ENCODE data around the gene CLIP1.

CLIP1 gene

GRCh38 chr12:122308811-122309210, 113.7 kb downstream of the CLIP1 start:
- DNase-seq (ENCODE audit: low read depth in 1 of 2, low spot score in 1 of 2): no peak
- no peak overlapping the region for H3K27ac ChIP-seq (replicated peaks)
- TF ChIP-seq SPI1 (IDR thresholded peaks at IDR 0.05; ENCODE audit: borderline replicate concordance, low read depth) (no peak), REST (IDR thresholded peaks at IDR 0.05; ENCODE audit: insufficient replicate concordance, low read depth) (no peak), POLR2AphosphoS5 (IDR thresholded peaks at IDR 0.05; ENCODE audit: low read depth) (no peak), CTCF (IDR thresholded peaks at IDR 0.05; ENCODE audit: insufficient read depth, low read length) (no peak), GABPA (IDR thresholded peaks at IDR 0.05; ENCODE audit: low read depth) (no peak)
- H3K27me3 ChIP-seq (ENCODE audit: insufficient read depth, poor library complexity, severe bottlenecking): no peaks in the 10 kb centered on the region
- H3K4me3 ChIP-seq (replicated peaks; ENCODE audit: insufficient read depth, low read length): no peak overlapping the region

GRCh38 chr12:122306407-122306806, 116.1 kb downstream of the CLIP1 start:
- Histone ChIP-seq H3K27me3 (ENCODE audit: insufficient read depth, poor library complexity, severe bottlenecking) (no peaks in the 10 kb centered on the region), H3K27ac (replicated peaks) (no peak overlapping the region), H3K4me3 (replicated peaks; ENCODE audit: insufficient read depth, low read length) (no peak overlapping the region)
- peak in 1 of 2 experiments; percentile 4 for DNase-seq (ENCODE audit: low read depth in 1 of 2, low spot score in 1 of 2)
- TF ChIP-seq CTCF (IDR thresholded peaks at IDR 0.05; ENCODE audit: insufficient read depth, low read length) (no peak), SPI1 (IDR thresholded peaks at IDR 0.05; ENCODE audit: borderline replicate concordance, low read depth) (no peak), REST (IDR thresholded peaks at IDR 0.05; ENCODE audit: insufficient replicate concordance, low read depth) (no peak), POLR2AphosphoS5 (IDR thresholded peaks at IDR 0.05; ENCODE audit: low read depth) (no peak), GABPA (IDR thresholded peaks at IDR 0.05; ENCODE audit: low read depth) (no peak)

GRCh38 chr12:122304924-122305323, 117.5 kb downstream of the CLIP1 start:
- Histone ChIP-seq H3K27me3 (ENCODE audit: insufficient read depth, poor library complexity, severe bottlenecking) (no peaks in the 10 kb centered on the region), H3K4me3 (replicated peaks; ENCODE audit: insufficient read depth, low read length) (no peak overlapping the region), H3K27ac (replicated peaks) (no peak overlapping the region)
- no peak for TF ChIP-seq POLR2AphosphoS5 (IDR thresholded peaks at IDR 0.05; ENCODE audit: low read depth)
- TF ChIP-seq SPI1 (IDR thresholded peaks at IDR 0.05; ENCODE audit: borderline replicate concordance, low read depth): no peak
- no peak for TF ChIP-seq REST (IDR thresholded peaks at IDR 0.05; ENCODE audit: insufficient replicate concordance, low read depth)
- no peak for TF ChIP-seq CTCF (IDR thresholded peaks at IDR 0.05; ENCODE audit: insufficient read depth, low read length)
- no peak for TF ChIP-seq GABPA (IDR thresholded peaks at IDR 0.05; ENCODE audit: low read depth)
- no peak for DNase-seq (ENCODE audit: low read depth in 1 of 2, low spot score in 1 of 2)
